HAP-1 (cell line): ENCODE results near the gene DAZAP2.
"Not testable (repeated sequence)": the region's sequence is repeated elsewhere in the genome, so short reads cannot be mapped to it uniquely, and the experiment has no call there.

Experiments
- DNase-seq, 2 experiments: peaks; one replicate each; pipeline ENCODE4 v3.0.0-alpha.2; 2016 to 2020; ENCODE audit warnings: low spot score in 2 of 2
- H3K27me3 ChIP-seq: fragments of 250-450 bp; sonication (Bioruptor Pico); 2 replicates; pipeline ENCODE4 v1.5.1; 2020; ENCODE audit warnings: low read depth, mild to moderate bottlenecking, moderate library complexity
- H3K36me3 ChIP-seq: fragments of 250-450 bp; sonication (Bioruptor Pico); replicated peaks from 2 replicates; pipeline ENCODE4 v1.5.1; 2020; ENCODE audit warnings: mild to moderate bottlenecking
- H3K4me1 ChIP-seq: fragments of 250-450 bp; sonication (Bioruptor Pico); 2 replicates; pipeline ENCODE4 v1.5.1; 2020; ENCODE audit warnings: mild to moderate bottlenecking
- H3K4me3 ChIP-seq: fragments of 250-450 bp; sonication (Bioruptor Pico); 2 replicates; pipeline ENCODE4 v1.5.1; 2020; ENCODE audit warnings: mild to moderate bottlenecking, moderate library complexity
- H3K9me3 ChIP-seq: fragments of 250-450 bp; sonication (Bioruptor Pico); 2 replicates; pipeline ENCODE4 v1.5.1; 2020; ENCODE audit warnings: mild to moderate bottlenecking, moderate library complexity
- in situ Hi-C: fragments of 300-500 bp; cut with MboI; formaldehyde crosslinking; loops from 3 replicates; pipeline ENCODE4 v1.14.3; 2020; ENCODE audit warnings: low sequenced_read_pairs, inconsistent platforms, mixed read lengths

Gene DAZAP2

DNA sequence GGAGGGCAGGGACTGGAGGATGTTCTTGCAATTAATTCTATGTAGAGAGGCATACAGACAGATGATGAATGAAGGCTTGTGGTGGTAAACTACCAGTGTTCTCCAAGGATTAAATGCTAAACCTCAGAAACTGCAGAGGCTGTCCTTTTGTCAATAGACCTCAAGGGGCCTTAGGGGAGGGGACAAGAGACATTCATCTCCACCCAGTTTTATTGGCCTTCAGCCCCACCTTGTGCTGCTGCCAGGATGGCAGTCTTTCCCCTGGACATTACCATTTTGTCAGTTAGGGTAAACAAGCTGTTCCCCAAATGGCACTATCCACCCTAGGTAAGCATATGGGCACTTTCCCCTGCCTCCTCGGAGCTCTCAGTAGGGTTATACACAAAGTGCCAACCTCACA, 36.5 kb downstream of the DAZAP2 start:
- Histone ChIP-seq H3K36me3 (no peaks in the 10 kb centered on the region), H3K27me3 (no peaks in the 10 kb centered on the region), H3K9me3 (no peaks in the 10 kb centered on the region), H3K4me1 (peaks cover 10% of the 10 kb centered on the region), H3K4me3 (no peak overlapping the region)
- in situ Hi-C loops: no loop called here
- DNase-seq: peak; percentile 52

DNA sequence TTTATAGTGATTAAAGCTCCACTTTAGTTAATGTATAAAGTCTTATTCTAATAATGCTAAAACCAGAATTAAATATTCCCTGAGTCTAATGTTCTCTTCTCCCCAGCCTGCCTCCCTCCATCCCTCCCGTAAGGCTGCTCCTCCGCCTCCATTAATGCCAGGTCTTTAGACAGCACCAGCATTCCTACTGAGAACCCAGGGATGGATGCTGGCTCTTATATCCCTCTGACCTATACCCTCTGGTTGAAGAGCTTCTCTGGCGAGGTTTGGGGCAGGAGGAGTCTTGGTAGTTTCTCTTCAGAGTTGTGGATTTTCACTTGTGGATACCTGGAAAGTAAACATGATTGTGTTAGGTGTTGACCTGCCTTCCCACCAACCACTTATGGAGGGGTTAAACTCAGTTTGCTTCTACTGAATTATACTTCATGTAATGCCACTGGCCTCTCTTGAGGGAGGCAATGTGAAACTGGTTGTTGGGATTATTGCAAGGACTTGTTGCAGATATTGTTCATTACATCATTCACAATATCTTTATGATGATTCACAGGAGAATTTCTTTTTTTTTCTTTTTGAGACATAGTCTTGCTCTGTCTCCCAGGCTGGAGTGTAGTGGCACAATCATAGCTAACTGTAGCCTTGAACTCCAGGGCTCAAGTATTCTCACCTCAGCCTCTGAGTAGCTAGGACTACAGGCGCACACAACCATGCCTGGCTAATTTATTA, 42.7 kb downstream of the DAZAP2 start:
- Histone ChIP-seq H3K4me1 (no peaks in the 10 kb centered on the region), H3K27me3 (no peaks in the 10 kb centered on the region), H3K36me3 (no peaks in the 10 kb centered on the region), H3K4me3 (no peak overlapping the region), H3K9me3 (no peaks in the 10 kb centered on the region)
- DNase-seq: no peak
- in situ Hi-C loops: no loop called here

DNA sequence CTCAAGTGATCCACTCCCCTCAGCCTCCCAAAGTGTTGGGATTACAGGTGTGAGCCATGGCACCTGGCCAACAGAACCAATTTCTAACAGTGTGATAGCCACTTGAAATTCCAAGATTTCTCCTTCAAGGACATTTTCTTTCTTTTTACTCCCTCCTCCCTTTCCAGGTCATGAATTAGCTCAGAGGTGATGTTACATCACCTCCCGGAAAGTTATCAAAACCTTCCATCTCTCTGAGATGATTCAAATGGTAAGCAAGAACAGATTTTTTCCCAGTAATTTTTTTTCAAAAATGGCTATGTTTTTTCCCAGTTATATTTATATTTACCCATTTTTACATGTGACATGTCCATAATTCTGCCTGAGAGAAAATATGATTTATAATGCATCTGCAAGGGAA, 47.2 kb downstream of the DAZAP2 start:
- Histone ChIP-seq H3K36me3 (no peaks in the 10 kb centered on the region), H3K27me3 (no peaks in the 10 kb centered on the region), H3K4me1 (no peaks in the 10 kb centered on the region), H3K4me3 (no peak overlapping the region), H3K9me3 (no peaks in the 10 kb centered on the region)
- DNase-seq: no peak
- in situ Hi-C loops: no loop called here

DNA sequence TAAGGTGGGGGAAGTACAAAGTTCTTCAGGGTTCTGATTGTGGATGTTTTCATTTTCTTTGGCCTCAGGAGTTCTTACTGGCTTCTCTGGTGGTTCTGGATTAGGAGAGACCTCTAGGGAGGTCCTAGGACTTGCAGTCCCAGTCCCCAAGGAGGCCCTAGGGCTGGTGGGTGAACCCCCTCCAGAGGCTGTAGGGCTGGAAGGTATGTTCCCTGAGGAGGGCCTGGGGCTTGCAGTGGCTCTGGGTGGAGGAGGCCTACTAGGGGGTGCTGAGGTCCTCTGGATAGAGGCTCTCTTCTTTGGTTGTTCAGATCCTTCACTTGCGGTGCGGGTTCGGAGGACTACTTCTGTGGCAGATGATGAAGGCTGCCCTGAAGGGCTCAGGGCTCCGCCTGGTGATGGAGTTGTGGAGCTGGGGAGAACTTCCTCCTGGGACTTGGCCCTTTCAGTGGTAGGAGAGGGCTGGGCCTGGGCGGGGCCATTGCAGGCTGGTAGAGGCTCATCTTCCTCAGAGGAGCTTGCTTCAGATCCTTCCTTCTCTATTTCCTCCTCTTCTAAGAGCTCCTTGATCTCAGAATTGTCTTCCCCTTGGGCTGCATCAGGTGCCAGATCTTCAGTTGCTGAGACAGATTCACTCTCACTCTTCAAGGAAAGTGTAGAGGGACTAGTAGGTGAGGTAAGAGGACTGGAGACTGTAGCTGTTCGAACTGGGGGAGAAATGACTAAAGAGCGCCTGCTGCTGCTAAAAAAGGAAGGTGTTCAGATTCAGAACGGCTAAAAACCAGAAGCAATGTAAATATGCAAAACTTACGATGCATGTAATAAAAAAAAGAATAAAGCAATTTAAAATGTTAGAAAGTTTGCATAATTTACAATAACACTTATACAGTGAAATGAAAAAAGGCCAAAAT, 53.2 kb downstream of the DAZAP2 start:
- DNase-seq, H3K4me1 ChIP-seq, in situ Hi-C loops, H3K27me3 ChIP-seq, H3K4me3 ChIP-seq, H3K36me3 ChIP-seq, H3K9me3 ChIP-seq: not testable (repeated sequence)
